ENCODE measurements around the gene ATAT1. TPM values are rescaled to one million over a fixed set of nuclear protein-coding genes. Genes with fewer than 3 reads are reported as not detected.

ATAT1 gene
- total RNA-seq, 1 experiment from 2014 or later: 29.4 TPM

DNA sequence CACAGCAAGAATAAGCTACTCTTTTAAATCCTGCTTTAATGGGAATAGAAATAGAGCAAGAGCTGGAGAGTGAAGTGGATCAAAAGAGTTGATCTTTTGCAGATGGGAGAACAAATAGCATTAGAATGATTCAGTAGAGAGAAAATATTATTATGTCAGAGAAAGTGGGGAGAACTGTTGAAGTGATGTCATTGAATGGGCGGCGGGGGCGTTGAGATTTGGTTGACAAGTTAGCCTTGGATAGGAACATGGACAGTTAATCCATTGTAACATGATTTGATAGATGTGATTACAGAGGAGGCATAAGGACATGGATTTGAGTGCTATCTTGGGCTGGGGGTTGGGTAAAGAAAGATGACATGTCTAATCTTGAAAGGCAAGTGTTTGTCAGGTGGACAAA lies 9.2 kb downstream of the ATAT1 start:
- Histone ChIP-seq H3K27me3 (ENCODE audit: insufficient read depth, low read depth) (no peaks in the 10 kb centered on the region), H3K4me1 (replicated peaks; ENCODE audit: insufficient read depth) (no peaks in the 10 kb centered on the region), H3K9me3 (ENCODE audit: insufficient read depth, low read depth) (no peaks in the 10 kb centered on the region), H3K36me3 (ENCODE audit: low read depth) (peaks cover 4% of the 10 kb centered on the region; the same call in 1 of the 2 replicates), H3K79me2 (ENCODE audit: low read depth) (no peaks in the 10 kb centered on the region), H4K20me1 (ENCODE audit: insufficient read depth) (no peaks in the 10 kb centered on the region), H3K9me2 (ENCODE audit: insufficient read depth) (no peaks in the 10 kb centered on the region), H3K27ac (no peak overlapping the region), H2AFZ (no peak overlapping the region), H3K4me2 (no peak overlapping the region), H3K4me3 (no peak overlapping the region), H3F3A (ENCODE audit: insufficient read depth, low read depth) (peaks cover 6% of the 10 kb centered on the region)
- TF ChIP-seq EZH2 (IDR thresholded peaks at IDR 0.05; ENCODE audit: low read depth): no peak
- TF ChIP-seq, protein P1, sequence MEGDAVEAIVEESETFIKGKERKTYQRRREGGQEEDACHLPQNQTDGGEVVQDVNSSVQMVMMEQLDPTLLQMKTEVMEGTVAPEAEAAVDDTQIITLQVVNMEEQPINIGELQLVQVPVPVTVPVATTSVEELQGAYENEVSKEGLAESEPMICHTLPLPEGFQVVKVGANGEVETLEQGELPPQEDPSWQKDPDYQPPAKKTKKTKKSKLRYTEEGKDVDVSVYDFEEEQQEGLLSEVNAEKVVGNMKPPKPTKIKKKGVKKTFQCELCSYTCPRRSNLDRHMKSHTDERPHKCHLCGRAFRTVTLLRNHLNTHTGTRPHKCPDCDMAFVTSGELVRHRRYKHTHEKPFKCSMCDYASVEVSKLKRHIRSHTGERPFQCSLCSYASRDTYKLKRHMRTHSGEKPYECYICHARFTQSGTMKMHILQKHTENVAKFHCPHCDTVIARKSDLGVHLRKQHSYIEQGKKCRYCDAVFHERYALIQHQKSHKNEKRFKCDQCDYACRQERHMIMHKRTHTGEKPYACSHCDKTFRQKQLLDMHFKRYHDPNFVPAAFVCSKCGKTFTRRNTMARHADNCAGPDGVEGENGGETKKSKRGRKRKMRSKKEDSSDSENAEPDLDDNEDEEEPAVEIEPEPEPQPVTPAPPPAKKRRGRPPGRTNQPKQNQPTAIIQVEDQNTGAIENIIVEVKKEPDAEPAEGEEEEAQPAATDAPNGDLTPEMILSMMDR (conservative IDR thresholded peaks at IDR 0.05): no peak
- DNase-seq: no peak
- BruUV-seq (replicated peaks): no TSS peak
- intact Hi-C loops (cut with micrococcal nuclease; ENCODE audit: unreplicated experiment): no loop called here
- ChIA-PET CTCF (no interaction called here), POLR2A (ENCODE audit: unreplicated experiment) (interaction anchor here (0.7 kb wide), 1 partner anchor 350 kb away, joined by 35 read pairs; no protein-coding TSS in a partner anchor)

DNA sequence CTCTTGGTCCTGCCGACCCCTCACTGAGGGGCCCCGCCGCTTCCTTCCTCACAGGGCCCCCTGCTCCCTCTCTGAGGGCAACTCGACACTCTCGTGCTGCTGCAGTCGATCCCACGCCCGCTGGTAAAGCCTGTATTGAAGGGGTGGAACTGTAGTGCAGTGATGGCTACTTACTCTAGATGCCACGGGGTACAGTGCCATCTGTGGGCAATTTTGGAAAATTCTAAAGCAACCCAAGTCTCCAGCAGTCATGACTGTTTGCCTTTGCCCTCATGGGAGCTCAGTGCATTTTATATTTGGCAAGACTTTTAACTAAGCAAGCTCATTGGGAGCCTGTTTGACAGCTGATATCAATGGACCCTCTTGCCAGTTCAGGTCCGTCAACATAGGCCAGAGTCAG lies 13.8 kb downstream of the ATAT1 start:
- no peaks in the 10 kb centered on the region for H3K79me2 ChIP-seq (ENCODE audit: low read depth)

DNA sequence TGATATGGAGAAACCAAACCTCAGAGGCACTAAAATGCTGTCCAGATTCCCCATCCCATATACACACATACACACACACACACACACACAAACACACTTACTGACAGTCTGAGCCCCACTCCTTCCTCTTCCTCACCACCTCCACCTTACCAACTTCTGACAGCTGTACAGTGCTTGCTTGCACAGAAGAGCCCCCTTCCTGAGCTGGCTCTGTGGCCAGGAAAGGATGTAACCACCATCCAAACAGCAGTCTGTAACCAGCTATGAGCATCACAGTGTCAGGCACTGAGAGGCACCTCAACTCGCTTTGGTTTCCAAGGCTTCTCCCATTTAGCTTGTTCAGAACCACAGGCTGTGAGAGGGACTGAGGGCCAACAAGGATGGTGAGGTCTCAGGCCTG lies 14.4 kb downstream of the ATAT1 start:
- DNase-seq: no peak
- H3K4me2 ChIP-seq: no peak overlapping the region
- H2AFZ ChIP-seq: no peak overlapping the region
- no peak overlapping the region for H3K27ac ChIP-seq
- no TSS peak for BruUV-seq (replicated peaks)
- H3K4me1 ChIP-seq (replicated peaks; ENCODE audit: insufficient read depth): peaks cover under 1% of the 10 kb centered on the region; the same call in 1 of the 2 replicates
- TF ChIP-seq, protein P1 (conservative IDR thresholded peaks at IDR 0.05): no peak
- no peak for TF ChIP-seq EZH2 (IDR thresholded peaks at IDR 0.05; ENCODE audit: low read depth)
- H3K9me3 ChIP-seq (ENCODE audit: insufficient read depth, low read depth): no peaks in the 10 kb centered on the region
- H3K36me3 ChIP-seq (ENCODE audit: low read depth): peaks cover 4% of the 10 kb centered on the region; the same call in 1 of the 2 replicates
- peaks cover 3% of the 10 kb centered on the region; the same call in 1 of the 2 replicates for H3F3A ChIP-seq (ENCODE audit: insufficient read depth, low read depth)
- no peaks in the 10 kb centered on the region; the same call in 1 of the 2 replicates for H4K20me1 ChIP-seq (ENCODE audit: insufficient read depth)
- intact Hi-C loops (cut with micrococcal nuclease; ENCODE audit: unreplicated experiment): no loop called here
- no peak overlapping the region for H3K4me3 ChIP-seq
- H3K9me2 ChIP-seq (ENCODE audit: insufficient read depth): no peaks in the 10 kb centered on the region
- CTCF ChIA-PET: no interaction called here
- H3K79me2 ChIP-seq (ENCODE audit: low read depth): peaks cover 4% of the 10 kb centered on the region; the same call in 1 of the 2 replicates
- no peaks in the 10 kb centered on the region for H3K27me3 ChIP-seq (ENCODE audit: insufficient read depth, low read depth)
- POLR2A ChIA-PET (ENCODE audit: unreplicated experiment): interaction anchor here (0.7 kb wide), 1 partner anchor 473 kb away, joined by 7 read pairs; no protein-coding TSS in a partner anchor

More for the DNA sequence above, 13.8 kb downstream of the ATAT1 start:
- H3K4me1 ChIP-seq (replicated peaks; ENCODE audit: insufficient read depth): no peaks in the 10 kb centered on the region
- no peak overlapping the region for H3K4me2 ChIP-seq
- peaks cover 4% of the 10 kb centered on the region for H3F3A ChIP-seq (ENCODE audit: insufficient read depth, low read depth)
- peaks cover 4% of the 10 kb centered on the region; the same call in 1 of the 2 replicates for H3K36me3 ChIP-seq (ENCODE audit: low read depth)
- intact Hi-C loops (cut with micrococcal nuclease; ENCODE audit: unreplicated experiment): no loop called here
- H3K27ac ChIP-seq: no peak overlapping the region
- CTCF ChIA-PET: no interaction called here
- no peak overlapping the region for H3K4me3 ChIP-seq
- H4K20me1 ChIP-seq (ENCODE audit: insufficient read depth): no peaks in the 10 kb centered on the region; the same call in 1 of the 2 replicates
- no peak overlapping the region for H2AFZ ChIP-seq
- no peaks in the 10 kb centered on the region for H3K9me2 ChIP-seq (ENCODE audit: insufficient read depth)
- POLR2A ChIA-PET (ENCODE audit: unreplicated experiment): interaction anchor here (0.7 kb wide), 1 partner anchor 474 kb away, joined by 7 read pairs; no protein-coding TSS in a partner anchor
- no peaks in the 10 kb centered on the region for H3K27me3 ChIP-seq (ENCODE audit: insufficient read depth, low read depth)
- TF ChIP-seq EZH2 (IDR thresholded peaks at IDR 0.05; ENCODE audit: low read depth): no peak
- TF ChIP-seq, protein P1 (conservative IDR thresholded peaks at IDR 0.05): no peak; the same call in 1 of the 2 replicates
- H3K9me3 ChIP-seq (ENCODE audit: insufficient read depth, low read depth): no peaks in the 10 kb centered on the region
- no peak for DNase-seq
- BruUV-seq (replicated peaks): no TSS peak
